Activated CD4-positive, alpha-beta T cell treated with anti-CD3 and anti-CD28 coated beads, Interleukin-2, amount 50 U/mL, for 24 hours (primary cell): ENCODE data around the gene OVOL1.
A peak's percentile ranks its signal among the peaks of the same experiment; 100 is the strongest.
"Not testable (repeated sequence)": the region's sequence is repeated elsewhere in the genome, so short reads cannot be mapped to it uniquely, and the experiment has no call there.

Experiments used
- DNase-seq, 2 donors: peaks; one replicate each; pipeline ENCODE4 v3.0.0-alpha.2; 2020; ENCODE audit warnings: low read depth in 1 of 2, low spot score in 1 of 2

The OVOL1 gene

DNA sequence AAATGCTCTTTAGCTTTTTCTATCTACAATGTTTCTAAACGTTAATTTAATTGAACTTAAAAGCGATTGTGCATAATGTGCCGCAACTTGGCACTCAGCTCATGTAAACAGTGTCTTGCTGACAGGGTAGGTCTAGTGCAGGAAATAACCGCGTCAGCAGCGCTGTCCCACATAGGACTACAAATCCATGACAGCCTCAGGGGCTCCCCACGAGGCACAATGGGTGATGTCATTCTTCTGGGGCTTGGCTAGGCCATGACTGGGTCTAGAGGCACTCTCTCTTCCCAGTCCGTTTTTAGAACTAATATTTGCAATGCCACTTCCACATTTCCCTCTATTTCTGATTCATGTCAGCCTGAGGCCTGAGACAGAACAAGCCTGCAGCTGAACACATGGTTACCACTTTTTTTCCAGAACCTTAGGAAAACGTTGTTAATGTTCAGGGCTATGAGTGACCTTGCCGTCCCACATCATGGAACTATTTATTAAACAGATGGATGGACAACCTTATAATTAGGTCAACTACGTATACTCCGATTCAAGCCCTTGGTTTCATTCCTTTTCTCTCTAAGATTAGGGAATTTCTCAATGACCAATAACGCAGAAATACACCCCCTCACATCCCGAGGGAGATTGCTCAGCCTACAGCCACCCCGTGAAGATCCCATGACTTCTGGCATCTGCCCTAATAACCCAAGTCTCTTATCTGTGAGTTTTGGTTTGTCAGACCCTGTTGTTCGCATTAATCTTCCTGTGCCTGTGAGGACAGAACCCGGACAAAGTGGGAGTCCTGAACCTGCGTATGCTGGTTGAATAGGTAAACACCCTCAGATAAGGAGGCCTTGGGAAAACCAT, 27.5 kb downstream of the OVOL1 start:
- no peak for DNase-seq

- no peak for DNase-seq
These were observed 28.2 kb downstream of the OVOL1 start for GRCh38 chr11:65814986-65815565.

- no peak for DNase-seq
These were observed 29.8 kb downstream of the OVOL1 start for GRCh38 chr11:65816696-65817095.

GRCh38 chr11:65817312-65817834, 30.5 kb downstream of the OVOL1 start:
- DNase-seq, result no peak

DNA sequence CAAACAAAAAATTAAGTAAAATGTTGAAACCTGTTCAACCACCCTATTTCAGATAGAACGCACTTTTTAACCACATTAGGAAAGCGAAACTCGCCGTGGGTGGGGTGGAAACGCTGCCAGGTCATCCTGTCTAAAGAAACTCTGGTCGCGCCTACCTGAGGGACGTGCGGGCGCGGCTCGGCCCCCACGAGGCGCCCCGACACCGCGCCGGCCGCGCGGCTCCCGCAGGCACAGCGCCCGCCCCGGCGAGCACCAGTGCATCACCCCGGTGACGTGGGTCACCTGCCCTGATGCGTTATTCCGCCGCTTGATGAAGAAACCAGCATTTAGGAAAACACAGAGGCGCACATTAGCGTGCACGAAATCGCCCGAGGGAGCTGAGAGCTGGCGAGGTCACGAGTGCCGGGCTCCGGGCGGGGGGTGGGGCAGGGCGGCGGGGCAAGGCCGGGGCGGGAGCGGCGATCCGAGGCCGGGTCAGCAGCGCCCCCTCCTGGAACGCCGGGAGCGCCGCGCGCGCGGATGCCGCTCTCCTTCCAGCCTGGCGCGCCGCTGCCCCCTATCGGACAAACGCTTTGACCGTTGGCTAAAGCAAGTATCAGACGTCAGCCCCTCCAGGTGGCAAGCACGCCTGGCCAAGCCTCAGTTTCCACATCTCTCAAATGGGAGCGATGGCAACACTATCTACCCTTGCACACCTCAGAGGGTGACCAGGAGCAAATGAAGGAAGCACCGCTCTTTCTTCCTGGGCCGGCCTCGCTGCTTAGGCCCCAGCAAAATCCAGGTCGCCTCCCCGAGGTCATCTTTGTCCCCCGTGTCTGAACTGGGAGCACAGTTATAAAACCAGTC, 31.2 kb downstream of the OVOL1 start:
- peak; percentile 90 to 91 for DNase-seq

- DNase-seq, result no peak
These were observed 34.2 kb downstream of the OVOL1 start for GRCh38 chr11:65821107-65821506.

- DNase-seq, result no peak
These were observed 36.1 kb downstream of the OVOL1 start for GRCh38 chr11:65822776-65823528.

GRCh38 chr11:65826984-65827735, 40.3 kb downstream of the OVOL1 start:
- DNase-seq, result no peak

DNA sequence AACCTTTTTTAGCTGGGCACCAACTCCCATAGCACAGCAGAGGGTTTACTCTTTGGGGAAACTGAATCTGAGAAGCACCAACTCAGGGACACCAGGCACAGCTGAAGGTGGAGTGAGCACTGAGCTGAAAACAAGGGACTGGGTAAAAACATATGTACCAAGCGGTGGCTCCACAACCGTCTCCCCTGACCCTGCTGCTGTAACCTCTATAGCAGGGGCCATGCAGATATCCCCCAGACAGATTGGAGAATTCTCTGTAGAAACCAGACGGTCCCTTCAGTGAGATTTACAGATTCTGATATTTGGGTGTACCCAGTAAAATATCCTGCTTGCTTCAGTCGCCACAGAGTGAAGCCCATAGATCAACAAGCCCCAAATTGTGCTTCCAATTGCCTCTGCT, 42.6 kb downstream of the OVOL1 start:
- DNase-seq, result no peak

DNA sequence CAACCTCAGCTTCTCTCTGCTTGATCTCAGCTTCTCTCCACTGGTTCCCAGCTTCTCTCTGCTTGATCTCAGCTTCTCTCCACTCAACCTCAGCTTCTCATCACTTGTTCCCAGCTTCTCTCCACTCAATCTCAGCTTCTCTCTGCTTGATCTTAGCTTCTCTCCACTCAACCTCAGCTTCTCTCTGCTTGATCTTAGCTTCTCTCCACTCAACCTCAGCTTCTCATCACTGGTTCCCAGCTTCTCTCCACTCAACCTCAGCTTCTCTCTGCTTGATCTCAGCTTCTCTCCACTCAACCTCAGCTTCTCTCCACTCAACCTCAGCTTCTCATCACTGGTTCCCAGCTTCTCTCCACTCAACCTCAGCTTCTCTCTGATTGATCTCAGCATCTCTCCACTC, 45.4 kb downstream of the OVOL1 start:
- not testable (repeated sequence) for DNase-seq

- peak; percentile 90 to 95 for DNase-seq
These were observed 46.6 kb downstream of the OVOL1 start, which contains the start of gene SNX32 for GRCh38 chr11:65833297-65834030. Gene SNX32 (plus strand): TSS chr11:65833963. CDS start chr11:65834066, 103 bp downstream.

DNA sequence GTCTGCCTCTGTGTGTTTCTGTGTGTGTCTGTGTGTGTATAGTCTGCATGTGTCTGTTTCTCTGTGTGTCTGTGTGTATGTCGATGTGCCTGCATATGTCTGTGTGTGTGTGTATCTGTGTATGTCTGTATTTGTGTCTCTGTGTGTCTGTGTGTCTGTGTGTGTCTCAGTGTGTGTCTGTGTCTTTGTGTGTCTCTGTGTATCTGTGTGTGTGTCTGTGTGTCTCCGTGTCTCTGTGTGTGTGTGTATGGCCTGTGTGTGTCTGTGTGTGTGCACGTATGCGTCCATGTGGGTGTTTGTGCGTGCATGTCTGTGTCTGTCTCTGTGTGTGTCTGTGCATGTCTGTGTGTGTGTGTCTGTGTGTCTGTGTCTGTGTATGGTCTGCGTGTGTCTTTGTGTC, 47.3 kb downstream of the OVOL1 start:
- no peak for DNase-seq

DNA sequence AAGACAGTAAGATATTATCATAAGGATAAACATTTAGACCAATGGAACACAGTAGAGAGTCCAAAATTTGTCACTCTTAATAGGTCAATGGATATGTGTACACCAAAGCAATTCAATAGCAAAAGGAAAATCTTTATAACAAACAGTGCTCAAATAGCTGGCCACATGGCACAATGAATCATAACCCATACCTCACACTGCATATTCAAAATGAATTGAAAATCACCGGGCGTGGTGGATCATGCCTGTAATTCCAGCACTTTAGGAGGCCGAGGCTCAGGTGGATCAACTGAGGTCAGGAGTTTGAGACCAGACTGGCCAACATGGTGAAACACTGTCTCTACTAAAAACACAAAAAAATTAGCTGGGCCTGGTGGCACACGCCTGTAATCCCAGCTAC, 55.3 kb downstream of the OVOL1 start:
- no peak for DNase-seq

DNA sequence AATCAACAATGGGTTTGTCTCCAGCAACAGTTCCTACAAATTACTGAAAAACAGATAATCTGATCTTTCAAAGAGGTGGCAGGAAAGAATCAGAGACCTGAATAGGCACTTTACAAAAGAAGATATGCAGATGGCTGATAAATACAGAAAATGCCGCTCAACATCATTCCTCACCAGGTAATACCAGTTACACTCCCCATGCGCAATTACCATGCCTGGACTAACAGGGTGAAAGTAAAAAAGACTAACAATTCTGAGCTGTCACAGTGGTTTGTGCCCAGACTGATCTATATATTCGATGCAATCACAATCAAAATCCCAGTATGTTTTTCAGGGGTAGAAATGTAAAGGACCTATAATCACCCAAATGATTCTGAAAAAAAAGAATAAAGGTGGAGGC, 56.9 kb downstream of the OVOL1 start:
- DNase-seq, result no peak

DNA sequence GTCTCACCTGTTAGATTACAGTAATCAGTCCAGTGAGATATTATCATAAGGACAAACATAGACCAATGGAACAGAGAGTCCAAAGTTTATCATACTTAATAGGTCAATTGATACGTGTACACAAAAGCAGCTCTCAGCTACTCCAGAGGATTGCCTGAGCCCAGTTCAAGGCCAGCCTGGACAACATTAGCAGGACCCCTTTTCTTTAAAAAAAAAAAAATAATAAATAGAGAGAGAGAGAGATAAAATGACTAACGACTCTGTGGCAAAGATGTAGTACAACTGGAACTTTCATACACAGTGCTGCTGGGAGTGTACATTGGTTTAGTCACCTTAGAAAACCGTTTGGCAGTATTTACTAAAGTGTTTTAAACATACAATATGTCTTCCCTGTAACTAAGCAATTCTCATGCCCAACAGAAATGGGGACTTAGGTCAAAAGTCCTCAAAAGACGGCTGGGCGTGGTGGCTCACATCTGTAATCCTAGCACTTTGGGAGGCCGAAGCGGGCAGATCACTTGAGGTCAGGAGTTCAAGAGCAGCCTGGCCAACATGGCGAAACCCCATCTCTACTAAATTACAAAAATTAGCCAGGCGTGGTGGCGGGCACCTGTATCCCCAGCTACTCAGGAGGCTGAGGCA, 57.5 kb downstream of the OVOL1 start:
- no peak for DNase-seq
